HepG2 (cell line): ENCODE data around the gene IRF7. TPM values are rescaled to one million over a fixed set of nuclear protein-coding genes. Genes with fewer than 3 reads are reported as not detected.

Source experiments
- ATF7 ChIP-seq, 2 experiments: fragments of 450-650 bp in 1 of 2; sonication (generic) in 1 of 2; formaldehyde crosslinking in 1 of 2; IDR thresholded peaks; 2 replicates each; pipeline versions ENCODE4 v1.4.0 to v1.6.1; 2016 to 2020; ENCODE audit warnings: antibody characterized with exemption in 1 of 2, mild to moderate bottlenecking in 1 of 2, missing genetic modification reagents in 1 of 2
- BRF2 ChIP-seq: sonication (generic); formaldehyde crosslinking; IDR thresholded peaks from 2 replicates; pipeline ENCODE4 v1.8.1; 2022; ENCODE audit warnings: mild to moderate bottlenecking, missing genetic modification reagents
- FLYWCH1 ChIP-seq: sonication (generic); formaldehyde crosslinking; IDR thresholded peaks from 2 replicates; pipeline ENCODE4 v1.8.1; 2023; ENCODE audit warnings: mild to moderate bottlenecking, missing genetic modification reagents
- FOSL2 ChIP-seq: sonication (generic); formaldehyde crosslinking; IDR thresholded peaks from 2 replicates; pipeline ENCODE4 v1.4.0; 2020; ENCODE audit warnings: missing genetic modification reagents
- HDAC1 ChIP-seq: sonication (generic); formaldehyde crosslinking; IDR thresholded peaks from 2 replicates; pipeline ENCODE4 v1.5.1; 2020; ENCODE audit warnings: mild to moderate bottlenecking, missing genetic modification reagents
- HNF4A ChIP-seq: sonication (generic); formaldehyde crosslinking; IDR thresholded peaks from 2 replicates; pipeline ENCODE4 v1.4.0; 2020; ENCODE audit warnings: missing genetic modification reagents
- KIAA2018 ChIP-seq: sonication (generic); formaldehyde crosslinking; IDR thresholded peaks from 2 replicates; pipeline ENCODE4 v1.5.0; 2020; ENCODE audit warnings: mild to moderate bottlenecking, missing genetic modification reagents, borderline replicate concordance
- MAFG ChIP-seq: sonication (generic); formaldehyde crosslinking; IDR thresholded peaks from 2 replicates; pipeline ENCODE4 v1.5.1; 2020; ENCODE audit warnings: mild to moderate bottlenecking, missing genetic modification reagents
- NKX3-1 ChIP-seq: sonication (generic); formaldehyde crosslinking; IDR thresholded peaks from 2 replicates; pipeline ENCODE4 v1.5.0; 2020; ENCODE audit warnings: missing genetic modification reagents
- POGZ ChIP-seq: sonication (generic); formaldehyde crosslinking; IDR thresholded peaks from 2 replicates; pipeline ENCODE4 v1.4.0; 2020; ENCODE audit warnings: mild to moderate bottlenecking, missing genetic modification reagents
- POLR2A ChIP-seq, 2 experiments: IDR thresholded peaks; 2 replicates each; pipeline ENCODE4 v1.6.1; 2011; ENCODE audit warnings: low read depth in 2 of 2, low read length in 2 of 2, mild to moderate bottlenecking in 1 of 2, moderate library complexity in 1 of 2; ENCODE audit not compliant: insufficient read depth in 1 of 2
- SAFB2 ChIP-seq: sonication (generic); formaldehyde crosslinking; IDR thresholded peaks from 2 replicates; pipeline ENCODE4 v1.5.1; 2020; ENCODE audit warnings: missing genetic modification reagents, low read depth, mild to moderate bottlenecking, borderline replicate concordance
- SOX13 ChIP-seq, 3 experiments: fragments of 450-650 bp in 1 of 3; sonication (generic) in 1 of 3; formaldehyde crosslinking in 1 of 3; IDR thresholded peaks in 2 of 3; conservative IDR thresholded peaks in 1 of 3; 2 replicates each; pipeline versions ENCODE4 v1.5.0 to v1.6.1; 2016 to 2020; ENCODE audit warnings: antibody characterized with exemption in 1 of 3, mild to moderate bottlenecking in 1 of 3, missing compliant biosample characterization in 1 of 3, missing genetic modification reagents in 1 of 3, moderate library complexity in 1 of 3
- SRF ChIP-seq: IDR thresholded peaks from 2 replicates; pipeline ENCODE4 v1.6.1; 2011; ENCODE audit warnings: mild to moderate bottlenecking, low read depth, low read length, moderate library complexity
- ZFAT ChIP-seq: sonication (generic); formaldehyde crosslinking; conservative IDR thresholded peaks from 2 replicates; pipeline ENCODE4 v1.8.1; 2023; ENCODE audit warnings: missing genetic modification reagents, inconsistent platforms
- ZFP62 ChIP-seq: sonication (generic); formaldehyde crosslinking; IDR thresholded peaks from 2 replicates; pipeline ENCODE4 v1.4.0; 2020; ENCODE audit warnings: missing genetic modification reagents
- ZNF253 ChIP-seq: sonication (generic); formaldehyde crosslinking; IDR thresholded peaks from 2 replicates; pipeline ENCODE4 v1.8.0; 2022; ENCODE audit warnings: mild to moderate bottlenecking, missing genetic modification reagents, borderline replicate concordance
- ZNF605 ChIP-seq: sonication (generic); formaldehyde crosslinking; IDR thresholded peaks from 2 replicates; pipeline ENCODE4 v1.8.0; 2022; ENCODE audit warnings: mild to moderate bottlenecking, missing genetic modification reagents
- ZNF777 ChIP-seq: sonication (generic); formaldehyde crosslinking; IDR thresholded peaks from 2 replicates; pipeline ENCODE4 v1.4.0; 2020; ENCODE audit warnings: missing genetic modification reagents
- ZNF891 ChIP-seq: sonication (generic); formaldehyde crosslinking; IDR thresholded peaks from 2 replicates; pipeline ENCODE4 v1.5.0; 2020; ENCODE audit warnings: mild to moderate bottlenecking, missing genetic modification reagents
- polyA plus RNA-seq, 8 experiments: library from polyadenylated mRNA; depleted of rRNA in 3 of 8; stranded (reverse) in 7 of 8; unstranded in 1 of 8; fragments of >200 nt; fragmentation: Illumina TruSeq in 4 of 8; extraction: Trizol in 4 of 8; gene quantifications; 2 replicates each; pipeline versions ENCODE4 v1.2.1 to v1.2.3, GENCODE V29; 2011 to 2016; ENCODE audit warnings: low read depth in 4 of 8, missing spikeins in 1 of 8, mixed read lengths in 1 of 8; ENCODE audit not compliant: insufficient read depth in 1 of 8
- total RNA-seq, 5 experiments: library from RNA; depleted of rRNA; stranded (reverse); fragments of >200 nt; fragmentation: Illumina TruSeq; extraction: Trizol; gene quantifications; 2 replicates each; pipeline ENCODE4 v1.2.3, GENCODE V29; 2016; ENCODE audit warnings: low read depth in 1 of 5

IRF7 gene
- total and polyA plus RNA-seq, 2 of the 13 experiments (the other 11 are each of a cell fraction or from before 2014, with no cell fraction given) = not detected

GRCh38 chr11:587978-588380, 27.8 kb downstream of the IRF7 start (continued):
- TF ChIP-seq KIAA2018 (CRISPR knock-in tag) = no peak
- TF ChIP-seq POLR2A (IDR thresholded peaks at IDR 0.05; ENCODE audit: insufficient read depth in 1 of 2, low read depth in 2 of 2, low read length in 2 of 2) = 0 out of 4 replicates have a peak, but pooled peaks of 1 of the 2 experiments have one; percentile 21
- TF ChIP-seq ZNF253 (CRISPR knock-in tag) = no peak
- no peak for TF ChIP-seq MAFG
- no peak for TF ChIP-seq ZNF891 (CRISPR knock-in tag)
- TF ChIP-seq POGZ = 0 out of 2 replicates have a peak, but pooled peaks have one; percentile 7
- TF ChIP-seq SOX13 (IDR thresholded peaks at IDR 0.05) = no peak
- TF ChIP-seq SOX13 (CRISPR knock-in tag; conservative IDR thresholded peaks at IDR 0.05 in 1 of 2, IDR thresholded peaks at IDR 0.05 in 1 of 2) = peak in 1 of 2 experiments; percentile 52; a peak in 2 of 4 replicates
- no peak for TF ChIP-seq ZNF777
- TF ChIP-seq SRF = no peak
- TF ChIP-seq ZFAT = no peak
- TF ChIP-seq BRF2 = no peak; the same call in 1 of the 2 replicates
- TF ChIP-seq ZFP62 = no peak
- no peak for TF ChIP-seq NKX3-1 (CRISPR knock-in tag)
- TF ChIP-seq HNF4A (CRISPR knock-in tag) = peak; percentile 94
- no peak for TF ChIP-seq SAFB2 (CRISPR knock-in tag)
- peak; percentile 99 for TF ChIP-seq FOSL2 (CRISPR knock-in tag)
- TF ChIP-seq ATF7 (IDR thresholded peaks at IDR 0.05) = peak; percentile 52; the same call in 1 of the 2 replicates
- no peak for TF ChIP-seq ATF7 (CRISPR knock-in tag; IDR thresholded peaks at IDR 0.05)
- no peak for TF ChIP-seq FLYWCH1 (CRISPR knock-in tag)
- peak; percentile 80 for TF ChIP-seq HDAC1 (CRISPR knock-in tag)
- TF ChIP-seq ZNF605 (CRISPR knock-in tag) = peak; percentile 35; the same call in 1 of the 2 replicates
